ENCODE measurements around the gene CDIP1.
A peak's percentile ranks its signal among the peaks of the same experiment; 100 is the strongest.
"Not testable (repeated sequence)": the region's sequence is repeated elsewhere in the genome, so short reads cannot be mapped to it uniquely, and the experiment has no call there.

The CDIP1 gene

DNA sequence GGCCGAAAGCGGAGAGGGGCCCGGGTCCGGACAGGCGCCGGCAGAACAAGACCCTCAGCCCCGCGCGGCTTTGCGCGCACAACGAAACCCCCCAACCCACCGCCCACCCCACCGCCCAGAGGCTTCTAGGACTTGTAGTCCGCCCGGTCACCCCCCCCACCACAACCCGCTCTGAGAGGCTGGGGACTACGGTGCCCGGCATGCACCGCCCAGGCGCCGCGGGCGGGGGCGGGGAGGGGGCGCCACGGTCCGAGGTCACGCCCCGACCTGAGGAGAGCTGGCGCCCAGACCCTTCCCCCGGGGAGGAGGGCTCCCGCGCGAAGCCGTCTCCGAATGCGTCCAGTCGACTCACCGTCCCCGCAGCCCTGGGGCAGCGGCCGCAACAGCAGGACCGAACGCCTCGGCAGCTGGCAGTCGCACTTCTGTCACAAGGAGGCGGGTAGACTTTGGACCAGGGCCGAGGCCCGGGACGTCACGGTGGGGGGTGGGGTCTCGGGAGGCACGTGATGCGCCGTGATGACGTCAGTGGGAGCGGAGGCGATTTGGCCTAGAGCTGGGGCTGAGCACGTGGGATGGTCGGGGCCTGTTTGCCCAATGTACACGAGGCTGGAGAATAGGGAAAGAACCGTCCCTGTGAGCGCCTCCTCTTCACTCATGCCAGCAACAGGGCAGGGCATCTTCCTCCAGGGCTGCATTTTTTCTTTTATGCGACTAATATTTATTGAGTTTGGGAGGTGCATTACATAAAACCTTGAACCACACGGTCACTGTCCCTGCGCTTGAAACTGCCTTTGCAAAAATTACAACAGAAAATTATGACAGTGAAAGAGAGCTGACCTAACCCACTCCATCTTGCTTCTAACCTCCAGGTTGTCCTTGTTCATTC is at the start of gene CDIP1:
Gene CDIP1 (minus strand): TSS at position 424 of the 886 bp plus-strand sequence. CDS start 24,643 bp downstream, outside the sequence.
- peak; percentile 78 for FAIRE-seq

DNA sequence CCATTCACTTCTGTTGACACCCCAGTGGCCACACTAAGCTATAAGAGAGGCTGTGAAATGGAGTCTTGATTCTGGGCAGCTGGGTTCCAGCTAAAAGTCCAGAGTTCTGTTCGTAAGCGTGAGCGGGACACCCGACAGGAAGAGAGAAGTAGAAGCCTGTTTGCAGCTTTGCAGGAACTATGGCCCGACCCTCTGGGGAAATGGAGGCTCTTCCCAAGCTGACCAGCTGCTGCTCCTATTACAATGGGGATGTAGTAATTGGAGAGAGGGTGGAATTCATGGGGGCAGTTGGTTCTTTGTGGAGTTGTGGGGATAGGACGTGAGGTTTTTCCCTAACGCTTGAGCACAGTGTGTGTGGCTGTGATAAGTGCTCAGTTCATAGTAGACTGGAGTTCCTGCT is 47.7 kb upstream of the CDIP1 start:
- FAIRE-seq = no peak

DNA sequence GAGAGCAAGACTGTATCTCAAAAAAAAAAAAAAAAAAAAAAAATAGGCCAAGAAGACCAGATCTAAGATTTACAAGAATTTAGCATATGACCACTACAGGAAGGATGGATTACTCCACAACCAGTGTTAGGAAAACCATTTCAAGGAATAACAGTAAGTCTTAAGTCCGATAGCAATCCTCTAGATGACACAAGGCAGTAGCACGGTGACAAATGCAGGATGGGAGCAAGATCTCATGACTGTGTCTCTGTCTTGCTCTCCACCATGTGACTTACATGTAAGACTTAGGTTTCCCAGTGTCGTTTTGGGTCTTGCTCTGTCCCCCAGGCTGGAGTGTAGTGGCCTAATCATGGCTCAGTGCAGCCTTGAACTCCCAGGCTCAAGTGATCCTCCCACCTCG is 45.3 kb upstream of the CDIP1 start:
- FAIRE-seq = no peak

DNA sequence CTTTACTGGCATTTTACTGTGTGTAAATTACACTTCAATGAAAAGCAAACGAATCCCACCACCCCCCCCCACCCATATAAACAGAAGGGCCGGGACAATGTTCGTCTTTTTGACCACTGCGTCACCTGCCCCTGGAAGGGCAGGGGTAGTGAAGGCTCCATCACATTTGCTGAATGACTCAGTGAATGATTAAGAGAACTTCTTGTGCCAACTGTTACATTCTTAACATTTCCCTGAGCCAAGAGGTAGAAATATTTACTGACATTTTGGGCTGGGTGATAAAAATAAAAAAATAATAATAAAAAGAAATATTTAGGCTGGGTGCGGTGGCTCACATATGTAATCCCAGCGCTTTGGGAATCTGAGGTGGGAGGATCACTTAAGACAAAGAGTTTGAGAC is 41.7 kb upstream of the CDIP1 start:
- FAIRE-seq = no peak

DNA sequence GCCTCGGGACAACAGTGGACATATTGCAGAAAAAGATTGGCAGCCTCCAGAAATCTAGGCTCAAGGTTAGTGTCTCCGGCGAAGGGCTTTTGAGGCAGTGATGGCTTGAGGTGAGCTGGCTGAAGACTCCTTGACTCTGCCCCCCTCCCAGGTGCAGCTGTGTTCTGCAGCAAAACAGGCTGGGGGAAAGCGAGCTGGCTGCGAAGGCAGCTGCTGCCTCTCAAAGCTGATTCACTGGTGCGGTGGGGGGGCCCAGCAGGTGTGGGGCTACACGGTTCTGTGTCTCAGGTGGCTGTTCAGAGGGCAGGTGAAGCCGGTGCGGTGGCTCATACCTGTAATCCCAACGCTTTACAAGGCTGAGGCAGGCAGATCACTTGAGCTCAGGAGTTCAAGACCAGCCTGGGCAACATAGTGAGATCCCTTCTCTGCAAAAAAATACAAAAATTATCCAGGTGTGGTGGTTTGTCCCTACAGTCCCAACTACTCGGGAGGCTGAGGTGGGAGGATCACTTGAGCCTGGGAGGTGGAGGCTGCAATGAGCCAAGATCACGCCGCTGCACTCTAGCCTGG is 40.5 kb upstream of the CDIP1 start:
- FAIRE-seq = no peak

DNA sequence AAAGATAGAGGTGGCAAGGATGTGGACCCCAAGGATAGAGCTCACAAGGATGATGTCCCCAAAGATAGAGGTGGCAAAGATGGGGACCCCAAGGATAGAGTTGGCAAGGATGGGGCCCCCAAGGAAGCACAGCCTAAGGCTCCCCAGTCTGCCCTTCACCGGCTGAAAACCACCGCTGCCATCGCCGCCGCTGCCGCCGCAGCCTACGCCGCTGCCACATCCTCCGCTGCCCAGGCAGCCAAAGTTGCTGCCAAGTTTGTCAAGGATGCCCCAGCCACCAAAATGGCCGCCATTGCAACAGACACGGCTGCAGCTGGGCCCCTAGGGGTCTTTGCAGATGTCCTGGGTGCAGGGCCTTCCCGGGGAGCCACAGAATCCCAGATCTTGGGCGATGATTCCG is 37.4 kb upstream of the CDIP1 start:
- FAIRE-seq = no peak

DNA sequence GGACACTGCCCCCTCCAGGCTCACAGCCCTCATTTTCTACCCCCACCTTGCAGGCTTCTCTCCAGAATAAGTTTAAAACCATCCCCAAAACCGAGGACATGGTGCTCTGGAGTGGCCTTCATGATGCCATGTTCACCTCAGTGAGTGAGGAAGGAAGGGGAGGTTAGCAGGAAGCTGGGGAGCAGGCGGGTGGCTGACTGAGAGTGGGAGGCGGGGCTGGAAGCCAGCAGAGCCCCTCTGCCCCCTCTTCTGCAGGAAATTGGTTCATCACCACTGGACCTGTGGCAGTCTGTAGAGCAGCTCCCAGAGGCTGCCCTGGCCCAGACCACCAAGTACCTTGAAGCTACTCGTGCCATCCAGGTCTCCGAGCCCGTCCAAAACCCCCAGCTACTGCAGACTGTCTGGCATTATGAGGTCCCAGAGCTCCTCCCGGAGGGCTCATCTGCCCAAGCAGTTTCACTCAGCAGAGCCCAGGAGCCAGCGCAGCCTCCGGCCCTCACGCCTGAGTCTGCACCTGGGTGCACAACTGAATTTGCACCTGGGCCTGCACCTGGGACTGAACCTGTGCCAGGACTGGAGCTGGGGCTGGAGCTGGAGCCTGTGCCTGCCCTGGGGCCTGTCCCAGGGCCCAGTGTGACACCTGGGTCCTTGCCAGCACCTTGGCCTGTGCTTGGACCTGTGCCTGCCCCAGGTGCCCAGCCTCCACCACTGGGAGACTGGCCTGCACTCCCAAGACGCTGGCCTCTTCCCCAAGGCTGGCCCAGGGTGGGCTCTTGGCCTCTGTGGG is 36.5 kb upstream of the CDIP1 start:
- FAIRE-seq = no peak

DNA sequence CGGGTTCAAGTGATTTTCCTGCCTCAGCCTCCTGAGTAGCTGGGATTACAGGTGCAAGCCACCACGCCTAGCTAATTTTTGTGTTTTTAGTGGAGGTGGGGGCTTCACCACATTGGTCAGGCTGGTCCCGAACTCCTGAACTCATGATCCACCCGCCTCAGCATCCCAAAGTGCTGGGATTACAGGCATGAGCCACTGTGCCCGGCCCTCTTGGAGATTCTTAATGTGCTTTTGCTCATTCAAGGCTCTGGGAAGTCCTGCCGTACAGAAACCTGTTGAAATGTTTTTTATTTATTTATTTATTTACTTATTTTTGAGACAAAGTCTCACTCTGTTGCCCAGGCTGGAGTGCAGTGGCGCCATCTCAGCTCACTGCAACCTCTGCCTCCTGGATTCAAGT is 35.4 kb upstream of the CDIP1 start:
- FAIRE-seq = not testable (repeated sequence)

DNA sequence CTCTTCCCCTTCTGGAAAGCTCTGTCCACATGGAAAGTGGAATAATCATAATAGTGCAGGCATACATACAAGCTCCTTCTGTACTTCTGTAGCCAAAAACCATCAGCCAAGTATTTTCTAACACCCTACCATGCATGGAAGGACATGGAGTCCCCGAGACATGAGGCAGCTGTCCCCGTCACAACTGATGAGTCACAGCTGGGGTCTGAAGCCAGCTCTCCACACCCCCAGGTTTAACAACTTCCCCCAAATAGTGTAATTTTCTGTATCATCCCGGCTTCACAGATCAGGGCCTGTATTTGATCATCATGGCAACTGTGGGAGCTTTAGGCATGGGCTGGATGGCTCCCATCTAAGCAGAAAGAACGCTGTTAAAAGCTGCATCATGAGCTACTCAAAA is 34.1 kb upstream of the CDIP1 start:
- FAIRE-seq = no peak

DNA sequence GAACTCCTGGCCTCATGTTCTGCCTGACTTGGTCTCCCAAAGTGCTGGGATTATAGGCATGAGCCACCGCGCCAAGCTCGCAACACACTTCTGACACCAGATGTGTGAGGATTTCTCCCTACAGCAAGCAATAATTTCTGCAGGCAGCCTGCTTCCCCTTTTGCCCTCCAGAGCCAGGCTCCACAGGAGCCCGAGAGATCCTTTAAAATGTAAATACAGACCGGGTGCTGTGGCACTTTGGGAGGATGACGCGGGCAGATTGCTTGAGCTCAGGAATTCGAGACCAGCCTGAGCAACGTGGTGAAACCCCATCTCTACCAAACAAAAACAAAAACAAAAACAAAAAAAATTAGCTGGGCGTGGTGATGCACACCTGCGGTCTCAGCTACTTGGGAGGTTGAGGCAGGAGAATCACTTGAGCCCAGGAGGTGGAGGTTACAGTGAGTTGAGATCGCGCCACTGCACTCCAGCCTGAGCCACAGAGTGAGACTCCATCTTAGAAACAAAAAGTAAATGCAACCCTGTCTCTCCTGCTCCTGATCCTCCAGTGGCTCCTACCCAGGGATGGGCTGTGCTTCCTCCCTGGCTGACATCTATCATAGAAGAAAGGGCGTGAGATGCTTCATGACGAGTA is 32.2 kb upstream of the CDIP1 start:
- no peak for FAIRE-seq

DNA sequence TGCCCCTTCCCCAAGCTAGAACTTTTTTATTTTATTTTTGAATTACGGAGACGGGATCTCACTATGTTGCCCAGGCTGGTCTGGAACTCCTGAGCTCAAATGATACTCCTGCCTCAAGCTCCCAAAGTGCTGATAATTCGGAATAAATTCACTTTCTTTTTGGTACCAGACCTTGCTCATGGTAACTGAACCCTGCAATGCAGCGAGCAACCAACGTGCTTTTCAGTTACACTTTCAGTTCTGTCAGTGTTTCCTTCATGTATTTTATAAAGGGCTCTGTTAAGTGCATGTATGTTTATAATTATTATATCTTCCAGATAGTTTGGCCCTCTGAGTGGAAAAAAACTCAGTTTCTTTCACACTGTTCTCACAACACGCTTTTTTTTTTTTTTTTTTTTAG is 31.5 kb upstream of the CDIP1 start:
- no peak for FAIRE-seq

DNA sequence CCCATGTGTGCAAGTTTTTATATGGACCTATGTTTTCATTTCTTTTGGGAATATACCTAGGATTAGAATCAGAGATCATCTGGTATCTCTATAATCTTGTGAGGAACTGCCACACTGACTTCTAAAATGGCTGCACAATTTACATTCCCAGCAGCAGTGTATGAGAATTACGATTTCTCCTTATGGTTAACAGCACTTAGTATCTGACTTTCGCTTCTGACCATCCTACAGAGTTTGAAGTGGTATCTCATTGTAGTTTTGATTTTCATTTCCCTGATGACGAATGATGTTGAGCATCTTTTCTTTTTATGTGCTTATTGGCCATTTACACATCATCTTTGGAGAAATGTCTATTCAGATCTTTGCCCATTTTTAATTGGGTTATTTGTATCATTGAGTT is 27.6 kb upstream of the CDIP1 start:
- FAIRE-seq = no peak

DNA sequence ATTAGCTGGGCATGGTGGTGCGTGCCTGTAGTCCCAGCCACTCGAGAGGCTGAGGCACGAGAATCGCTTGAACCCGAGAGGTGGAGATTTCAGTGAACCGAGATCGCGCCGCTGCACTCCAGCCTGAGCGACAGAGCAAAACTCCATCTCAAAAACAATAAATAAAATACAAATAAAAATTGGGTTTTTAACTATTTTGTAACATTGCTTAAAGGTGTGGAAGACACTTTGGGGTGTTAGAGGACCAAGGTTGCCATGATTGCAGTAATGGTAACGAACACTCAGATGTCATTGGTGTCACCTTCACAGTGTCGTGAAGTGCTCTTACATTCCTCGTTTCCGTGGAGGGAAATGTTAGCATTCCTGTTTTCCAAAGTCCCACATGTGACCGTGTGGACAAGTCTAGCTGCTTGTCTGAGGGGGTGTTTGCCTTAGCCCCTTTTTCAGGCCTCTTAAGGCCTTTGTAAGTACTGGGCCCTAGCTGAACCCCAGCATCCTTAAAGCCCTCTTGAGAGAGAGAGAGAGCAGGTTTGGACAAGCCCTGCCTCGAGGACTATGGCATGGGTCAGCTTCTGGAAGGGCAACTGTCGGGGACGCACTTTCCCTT is 26.2 kb upstream of the CDIP1 start:
- FAIRE-seq = no peak

DNA sequence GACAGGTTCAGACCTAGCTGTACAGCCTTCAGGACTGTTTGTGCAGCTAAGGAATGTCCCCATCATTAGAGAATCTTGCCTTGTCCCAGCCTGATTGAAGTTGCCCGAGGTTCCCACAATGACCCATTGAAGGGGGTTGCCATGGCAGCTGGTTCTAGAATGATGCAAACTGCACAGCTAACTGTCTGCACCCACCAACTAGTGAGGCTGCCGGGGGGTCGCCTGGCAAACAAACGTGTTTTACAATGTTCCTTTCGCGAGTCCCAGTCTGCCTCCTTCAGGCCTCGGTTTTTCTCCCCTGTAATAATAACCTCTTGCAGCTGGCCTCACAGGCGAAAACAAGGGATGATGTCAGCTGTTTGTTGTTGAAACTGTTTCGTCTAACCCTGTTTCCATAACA is 23.0 kb upstream of the CDIP1 start:
- no peak for FAIRE-seq

DNA sequence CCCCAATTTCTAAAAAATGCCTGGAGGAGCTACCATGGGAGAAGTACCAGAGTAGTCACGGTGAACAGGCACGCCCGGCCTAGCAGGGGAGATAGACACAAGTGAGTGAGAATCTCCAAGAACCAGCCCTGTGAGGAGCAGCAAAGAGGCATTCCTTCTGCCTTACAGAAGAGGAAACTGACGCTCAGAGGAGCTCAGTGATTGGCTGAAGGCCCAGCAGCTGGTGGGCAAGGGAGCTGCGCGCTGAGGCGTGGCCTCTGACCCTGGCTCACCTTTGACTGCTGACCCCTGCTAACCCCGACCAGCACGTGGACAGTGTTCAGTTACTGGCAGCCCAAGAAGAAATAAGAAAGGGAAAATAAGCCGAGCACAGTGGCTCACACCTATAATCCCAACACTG is 19.4 kb upstream of the CDIP1 start:
- FAIRE-seq = no peak

DNA sequence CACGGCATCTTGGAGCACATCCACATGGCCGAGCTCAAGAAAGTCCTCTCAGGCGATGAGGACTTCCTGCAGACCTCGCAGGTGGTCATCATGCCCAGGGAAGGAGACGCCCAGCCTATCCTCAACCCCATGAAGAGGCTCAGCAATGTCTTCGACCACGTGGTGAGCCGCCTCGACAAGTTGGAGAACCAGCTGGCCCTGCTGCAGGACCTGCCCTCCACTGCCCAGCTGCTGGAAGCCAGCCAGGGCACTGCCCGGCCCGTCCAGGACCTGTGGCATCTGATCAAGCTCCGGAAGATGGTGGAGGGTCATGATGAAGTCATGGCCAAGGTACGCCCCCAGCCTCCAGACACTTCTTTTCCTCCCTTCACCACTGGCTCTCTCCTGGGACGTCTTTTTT is 18.0 kb upstream of the CDIP1 start:
- FAIRE-seq = no peak

DNA sequence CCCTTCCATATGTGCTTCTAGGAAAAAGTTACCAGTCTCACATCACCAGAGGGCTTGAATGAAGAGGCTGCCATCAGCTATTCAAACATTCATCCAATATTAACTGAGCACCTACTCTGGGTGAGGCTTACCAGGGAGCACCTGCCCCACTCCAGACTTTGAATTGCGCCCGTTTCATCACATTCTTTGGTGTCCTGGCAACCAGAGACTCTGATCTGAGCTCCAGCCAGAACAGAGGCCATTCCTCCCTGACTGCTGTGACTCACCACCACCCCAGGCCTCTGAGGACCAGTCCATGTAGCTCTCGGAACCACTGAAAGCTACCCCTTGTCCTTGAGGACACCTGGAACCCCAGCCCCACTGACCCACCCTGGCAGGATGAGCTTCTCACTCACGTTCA is 17.5 kb upstream of the CDIP1 start, which contains the start of gene C16orf96:
Gene C16orf96 (plus strand): TSS at position 229 of the 400 bp plus-strand sequence. CDS start 150 bp downstream, at position 379.
- no peak for FAIRE-seq

DNA sequence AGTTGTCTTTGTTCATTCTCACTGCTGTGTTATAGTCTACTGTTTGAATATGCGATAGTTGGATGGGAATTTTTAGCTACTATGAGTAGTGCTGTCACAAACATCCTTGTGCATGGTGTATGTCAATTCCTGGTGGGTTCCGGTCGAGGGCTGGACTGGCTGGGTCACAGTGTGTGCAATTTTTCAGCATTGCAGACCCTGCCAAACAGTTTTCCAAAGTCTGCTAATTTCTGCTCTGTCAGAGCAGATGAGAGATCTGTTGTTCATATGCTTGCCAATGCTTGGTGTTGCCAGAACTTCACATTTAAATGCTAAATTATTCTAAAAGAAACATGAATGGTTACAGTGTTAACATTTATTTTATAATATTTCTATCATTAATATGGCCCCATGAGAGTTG is 14.0 kb upstream of the CDIP1 start:
- FAIRE-seq = no peak

DNA sequence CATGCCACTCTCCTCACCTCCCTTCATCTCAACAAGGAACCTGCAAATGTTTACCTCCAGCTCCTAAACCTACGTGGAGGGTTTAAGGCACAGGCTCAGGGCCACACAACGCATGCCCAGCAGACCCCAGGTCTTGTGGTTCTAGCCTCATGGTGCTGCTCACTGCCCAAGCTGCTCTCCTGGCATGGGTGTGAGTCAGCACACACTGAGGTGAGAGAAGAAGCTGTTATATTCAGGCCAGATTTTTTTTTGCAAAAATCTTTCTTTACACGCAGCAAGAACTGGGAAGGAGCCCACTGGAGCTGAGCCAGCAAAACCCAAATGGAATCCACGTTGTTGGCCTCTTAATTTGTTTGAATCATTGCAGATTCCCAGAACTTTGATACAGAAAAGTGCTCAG is 12.0 kb upstream of the CDIP1 start:
- FAIRE-seq = no peak

DNA sequence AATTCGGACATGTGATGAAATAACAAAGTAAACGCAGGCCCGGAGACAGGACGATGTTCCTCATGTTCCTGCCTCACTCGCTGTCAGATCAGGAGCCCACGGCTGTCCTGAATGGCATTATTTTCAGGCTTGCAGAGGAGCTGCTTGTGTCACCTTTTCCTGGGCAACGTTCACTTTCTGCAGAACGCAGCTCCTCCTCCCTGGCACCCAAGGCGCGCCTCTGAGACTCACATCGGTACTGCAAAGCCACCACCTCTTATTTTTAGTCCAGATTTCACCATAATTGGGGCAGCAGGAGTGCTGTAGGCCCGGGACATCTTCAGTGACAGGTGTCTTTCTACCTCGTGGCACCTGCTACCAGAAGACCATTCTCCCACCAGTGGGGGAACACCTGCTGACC is 9.6 kb upstream of the CDIP1 start:
- no peak for FAIRE-seq

DNA sequence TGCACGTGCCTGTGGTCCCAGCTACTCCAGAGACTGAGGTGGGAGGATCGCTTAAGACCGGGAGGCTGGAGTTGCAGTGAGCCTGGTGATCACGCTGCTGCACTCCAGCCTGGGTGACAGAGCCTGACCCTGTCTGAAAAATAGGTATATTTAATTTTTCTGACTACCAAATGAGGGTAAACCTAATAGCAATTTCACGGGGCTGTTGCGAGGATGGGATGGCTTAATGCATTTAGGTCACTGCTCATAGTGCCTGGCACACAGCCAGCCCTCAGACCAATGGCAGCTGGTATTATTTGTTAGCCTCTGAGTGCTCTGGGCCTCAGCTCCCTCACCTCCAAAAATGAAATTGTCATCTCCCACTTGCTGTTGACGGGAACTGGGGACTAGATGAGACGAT is 5.9 kb upstream of the CDIP1 start:
- FAIRE-seq = no peak

DNA sequence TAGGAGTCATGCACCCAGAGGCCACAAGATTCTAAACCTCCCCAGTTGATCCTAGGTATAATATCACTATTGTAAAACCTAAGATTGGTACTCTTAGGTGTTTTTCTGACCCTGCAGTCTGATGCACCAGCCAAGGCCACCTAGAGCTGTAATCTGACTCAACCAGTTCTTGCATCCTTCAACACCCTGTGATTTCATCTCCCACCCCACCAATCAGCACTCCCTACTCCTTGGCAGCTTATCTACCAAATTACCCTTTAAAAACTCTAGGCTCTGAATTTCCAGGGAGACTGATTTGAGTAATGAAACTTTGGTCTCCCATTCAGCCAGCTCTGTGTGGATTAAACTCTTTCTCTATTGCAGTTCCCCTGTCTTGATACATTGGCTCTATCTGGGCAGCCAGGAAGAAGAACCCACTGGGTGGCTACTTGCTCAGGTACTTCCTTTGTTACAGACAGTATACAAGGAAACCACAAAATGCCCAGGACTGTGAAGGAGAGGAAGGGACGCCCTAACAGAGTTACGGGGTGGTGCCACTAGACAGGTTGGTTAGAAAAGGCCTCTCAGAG is 1.2 kb upstream of the CDIP1 start:
- no peak for FAIRE-seq
